ENCODE results near the gene RPS21.

GRCh38 chr20:62416651-62417637 lies 30.0 kb downstream of the RPS21 start:
- no peak for TF ChIP-seq CTCF (IDR thresholded peaks at IDR 0.05)
- no peak for TF ChIP-seq POLR2A (IDR thresholded peaks at IDR 0.05)

Measured in lower leg skin (tissue), 3 donors.